ENCODE results near the gene FAM43B.

Gene FAM43B

GRCh38 chr1:20593756-20594155, 41.4 kb downstream of the FAM43B start:
- no peak for DNase-seq

- no peak for DNase-seq
Observed at GRCh38 chr1:20594746-20595145, 42.4 kb downstream of the FAM43B start.

- no peak for DNase-seq
Observed at GRCh38 chr1:20596106-20596505, 43.7 kb downstream of the FAM43B start.

- DNase-seq: no peak
Observed at GRCh38 chr1:20597650-20598049, 45.3 kb downstream of the FAM43B start.

DNA sequence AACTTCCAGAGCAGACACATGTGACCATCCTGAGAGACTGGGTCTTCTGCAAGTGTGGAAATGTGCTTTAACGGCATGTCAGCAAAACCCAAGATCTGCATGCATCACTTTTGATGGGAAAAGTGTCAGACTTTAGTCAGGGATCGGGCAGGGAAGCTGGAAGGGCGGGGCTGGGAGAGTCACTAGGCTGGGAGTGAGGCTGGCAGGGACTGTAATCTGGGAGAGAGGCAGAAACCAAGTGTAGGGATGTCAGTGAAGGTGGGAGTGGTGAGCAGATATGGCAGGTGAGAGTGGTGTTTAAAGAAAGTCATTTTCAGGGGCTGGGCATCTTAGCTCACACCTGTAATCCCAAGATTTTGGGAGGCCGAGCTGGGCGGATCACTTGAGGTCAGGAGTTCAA, 47.8 kb downstream of the FAM43B start:
- no peak for DNase-seq

DNA sequence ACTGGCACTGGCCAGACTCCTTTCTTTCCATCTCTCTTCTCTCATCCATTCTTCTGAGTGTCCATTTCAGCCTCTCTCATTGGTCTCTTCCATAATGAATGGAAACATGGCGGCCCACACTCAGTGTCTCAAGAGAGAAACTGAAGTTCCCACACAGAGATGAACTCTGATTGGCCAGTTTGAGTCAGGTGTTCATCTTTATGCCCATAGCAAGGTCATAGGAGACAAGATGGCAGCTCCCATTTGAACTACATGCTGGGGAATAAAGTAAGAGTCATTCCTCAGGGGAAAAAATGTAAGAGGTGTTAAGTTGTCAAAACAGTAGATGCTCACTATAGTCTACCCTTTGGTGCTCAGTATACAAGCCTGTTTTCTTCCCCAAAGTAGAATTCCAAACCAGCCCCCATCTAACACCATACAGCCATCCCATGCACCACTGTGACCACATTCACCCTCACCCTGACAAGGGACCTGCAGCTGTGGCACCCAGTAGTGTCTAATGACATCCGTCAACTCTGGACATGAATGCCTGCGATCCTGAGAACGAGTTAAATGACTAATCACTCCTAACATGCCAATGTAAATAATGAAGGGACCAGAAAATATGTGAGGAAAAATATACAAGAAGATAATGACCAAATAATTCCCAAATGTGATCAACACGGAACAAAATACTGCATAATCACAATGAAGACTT, 48.9 kb downstream of the FAM43B start:
- DNase-seq: no peak

GRCh38 chr1:20602851-20603450, 50.6 kb downstream of the FAM43B start:
- no peak for DNase-seq

- DNase-seq: no peak
Observed at GRCh38 chr1:20603504-20604464, 51.4 kb downstream of the FAM43B start.

All from NCI-H748 treated with DMSO at 0.1 percent for 48 hours (cell line).